ENCODE results near the gene C8A.

GRCh38 chr1:56850411-56850810 is 4.2 kb upstream of the C8A start:
- TF ChIP-seq REST (IDR thresholded peaks at IDR 0.05) (no peak), CTCF (IDR thresholded peaks at IDR 0.05; ENCODE audit: low read depth, low read length, missing input control) (no peak), FOXA1 (IDR thresholded peaks at IDR 0.05) (no peak), RAD21 (IDR thresholded peaks at IDR 0.05) (no peak), TAF1 (conservative IDR thresholded peaks at IDR 0.05) (no peak), GABPA (IDR thresholded peaks at IDR 0.05 in 1 of 2, conservative IDR thresholded peaks at IDR 0.05 in 1 of 2) (no peak), YY1 (IDR thresholded peaks at IDR 0.05) (no peak), ATF3 (IDR thresholded peaks at IDR 0.05) (no peak), HNF4G (IDR thresholded peaks at IDR 0.05) (no peak), ZBTB33 (IDR thresholded peaks at IDR 0.05) (no peak)
